A549 (cell line): Measurements from ENCODE around the gene ADCY7. TPM values are rescaled to one million over a fixed set of nuclear protein-coding genes. Genes with fewer than 3 reads are reported as not detected.

Experiments used
- ATAC-seq, 2 experiments: fragments of 200-7000 bp in 1 of 2; fragments of >200 bp in 1 of 2; cut with Nextera tagmentation in 1 of 2; cut with Tn5 transposase in 1 of 2; 3 replicates each; pipeline versions ENCODE4 v1.8.0 to v1.9.1; 2018 to 2020; ENCODE audit warnings: mild to moderate bottlenecking in 1 of 2, moderate library complexity in 1 of 2
- CTCF ChIA-PET: fragments of 300-600 bp; sonication (Branson Sonifier 250); formaldehyde crosslinking; extraction: SDS; loops from one replicate; lab custom pipeline; 2021; ENCODE audit warnings: antibody characterized with exemption, inconsistent platforms; lab: Yijun Ruan, JAX
- POLR2A ChIA-PET: fragments of 350-600 bp; formaldehyde crosslinking; extraction: SDS; loops from one replicate; lab custom pipeline; 2021; ENCODE audit warnings: antibody characterized with exemption, inconsistent platforms; lab: Yijun Ruan, JAX
- DNase-seq, 2 experiments: peaks; one replicate each; pipeline versions ENCODE4 v3.0.0 to v3.0.0-alpha.2; 2011 to 2016; ENCODE audit warnings: low read depth in 1 of 2, low spot score in 1 of 2
- FAIRE-seq: peaks from 2 replicates; lab custom pipeline; 2011; peaks lifted over from hg19 to GRCh38; lab: Jason Lieb, UNC
- H3K27ac ChIP-seq, 2 experiments: fragments of >200 bp; sonication (Bioruptor Twin); formaldehyde crosslinking; 3 replicates each; pipeline ENCODE4 v1.5.1; 2016 to 2017
- H3K4me1 ChIP-seq: fragments of >200 bp; sonication (Bioruptor Twin); formaldehyde crosslinking; 3 replicates; pipeline ENCODE4 v1.6.1; 2016
- H3K4me2 ChIP-seq: fragments of >200 bp; sonication (Bioruptor Twin); formaldehyde crosslinking; 3 replicates; pipeline ENCODE4 v1.6.1; 2016
- H3K4me3 ChIP-seq: fragments of >200 bp; sonication (Bioruptor Twin); formaldehyde crosslinking; 3 replicates; pipeline ENCODE4 v1.5.1; 2016
- H3K9me3 ChIP-seq: fragments of >200 bp; sonication (Bioruptor Twin); formaldehyde crosslinking; 3 replicates; pipeline ENCODE4 v1.6.1; 2016
- BHLHE40 ChIP-seq: IDR thresholded peaks from 2 replicates; pipeline ENCODE4 v1.6.1; 2012; ENCODE audit warnings: low read depth, low read length, inconsistent platforms
- CBX2 ChIP-seq: fragments of 200-600 bp; sonication (generic); IDR thresholded peaks from 2 replicates; pipeline ENCODE4 v1.6.1; 2016; ENCODE audit warnings: low read depth, mild to moderate bottlenecking, borderline replicate concordance
- E2F6 ChIP-seq: IDR thresholded peaks from 2 replicates; pipeline ENCODE4 v1.6.1; 2012; ENCODE audit warnings: low read depth, borderline replicate concordance
- EHMT2 ChIP-seq: fragments of 200-600 bp; sonication (generic); IDR thresholded peaks from 2 replicates; pipeline ENCODE4 v1.6.1; 2016; ENCODE audit warnings: antibody characterized with exemption, low read depth, mild to moderate bottlenecking, moderate library complexity
- ESRRA ChIP-seq: fragments of 150-350 bp; IDR thresholded peaks from 2 replicates; pipeline ENCODE4 v1.6.1; 2014; ENCODE audit warnings: mild to moderate bottlenecking, low read length, borderline replicate concordance
- FOSB ChIP-seq: fragments of 250-450 bp; sonication (Bioruptor Pico); IDR thresholded peaks from 2 replicates; pipeline ENCODE4 v1.5.0; 2020; ENCODE audit warnings: mild to moderate bottlenecking, moderate library complexity
- GATA3 ChIP-seq: IDR thresholded peaks from 2 replicates; pipeline ENCODE4 v1.6.1; 2012; ENCODE audit warnings: borderline replicate concordance
- HDAC2 ChIP-seq: fragments of 200-600 bp; sonication (generic); IDR thresholded peaks from 2 replicates; pipeline ENCODE4 v1.6.1; 2016
- HES2 ChIP-seq: fragments of >200 bp; sonication (Bioruptor Twin); formaldehyde crosslinking; IDR thresholded peaks from 2 replicates; pipeline ENCODE4 v1.6.1; 2016
- HOXB13 ChIP-seq: fragments of 250-450 bp; sonication (Bioruptor Pico); IDR thresholded peaks from 2 replicates; pipeline ENCODE4 v1.5.0; 2020; ENCODE audit warnings: low read depth, mild to moderate bottlenecking, moderate library complexity
- HOXB5 ChIP-seq: fragments of 250-450 bp; sonication (Bioruptor Pico); IDR thresholded peaks from 2 replicates; pipeline ENCODE4 v1.5.0; 2020; ENCODE audit warnings: mild to moderate bottlenecking, moderate library complexity
- JUNB ChIP-seq: fragments of >200 bp; sonication (Bioruptor Twin); formaldehyde crosslinking; IDR thresholded peaks from 2 replicates; pipeline ENCODE4 v1.6.1; 2016
- MAX ChIP-seq: IDR thresholded peaks from 2 replicates; pipeline ENCODE4 v1.6.1; 2012
- NFE2L2 ChIP-seq: fragments of 150-350 bp; conservative IDR thresholded peaks from 2 replicates; pipeline ENCODE4 v1.6.1; 2014; ENCODE audit warnings: low read length
- NR3C1 ChIP-seq: fragments of >200 bp; sonication (Bioruptor Twin); formaldehyde crosslinking; IDR thresholded peaks from 3 replicates; pipeline ENCODE4 v1.6.1; 2017
- PHF8 ChIP-seq: fragments of 200-600 bp; sonication (generic); IDR thresholded peaks from 2 replicates; pipeline ENCODE4 v1.6.1; 2016; ENCODE audit warnings: low read depth, mild to moderate bottlenecking, antibody characterized with exemption, moderate library complexity, borderline replicate concordance
- POLR2A ChIP-seq: IDR thresholded peaks from 2 replicates; pipeline ENCODE4 v1.6.1; 2012; ENCODE audit warnings: mild to moderate bottlenecking, low read length
- RAD21 ChIP-seq, 2 experiments: fragments of >200 bp in 1 of 2; sonication (Bioruptor Twin) in 1 of 2; formaldehyde crosslinking in 1 of 2; IDR thresholded peaks in 1 of 2; conservative IDR thresholded peaks in 1 of 2; 2 replicates in 1 of 2; 3 replicates in 1 of 2; pipeline ENCODE4 v1.6.1; 2012 to 2018; ENCODE audit warnings: inconsistent platforms in 1 of 2
- RARB ChIP-seq: fragments of 250-450 bp; sonication (Bioruptor Pico); IDR thresholded peaks from 2 replicates; pipeline ENCODE4 v1.8.0; 2021; ENCODE audit warnings: mild to moderate bottlenecking, moderate library complexity
- TFCP2L1 ChIP-seq: fragments of 250-450 bp; sonication (Bioruptor Pico); IDR thresholded peaks from 2 replicates; pipeline ENCODE4 v1.5.0; 2021; ENCODE audit warnings: mild to moderate bottlenecking
- TP53 ChIP-seq: fragments of 250-450 bp; sonication (Bioruptor Pico); IDR thresholded peaks from 2 replicates; pipeline ENCODE4 v1.5.0; 2021; ENCODE audit warnings: mild to moderate bottlenecking, moderate library complexity
- ZNF302 ChIP-seq: fragments of 250-450 bp; sonication (Bioruptor Pico); IDR thresholded peaks from 2 replicates; pipeline ENCODE4 v1.9.0; 2021; ENCODE audit warnings: inconsistent platforms, mild to moderate bottlenecking, moderate library complexity
- WGBS: methylation state at CpG from one replicate; pipeline ENCODE4 v1.1.6; 2017; ENCODE audit errors: missing lambda C conversion rate; 5-methylcytosine and 5-hydroxymethylcytosine counted together
- polyA plus RNA-seq, 4 experiments: library from polyadenylated mRNA; depleted of rRNA in 3 of 4; stranded (reverse); fragments of >200 nt; fragmentation: RNase III in 1 of 4; extraction: RNeasy Plus Mini Kit Qiagen cat#74134 plus additional on column Dnase treatment in 1 of 4; gene quantifications; 2 replicates in 3 of 4; 3 replicates in 1 of 4; pipeline ENCODE4 v1.2.3, GENCODE V29; 2011 to 2017

The ADCY7 gene
- polyA plus RNA-seq, 2 of the 4 experiments (the other 2 are of a cell fraction), result 10.5 to 18.7 TPM

GRCh38 chr16:50314665-50315064 lies 48.3 kb downstream of the ADCY7 start (continued):
- TF ChIP-seq EHMT2, result no peak
- no peak for TF ChIP-seq NFE2L2
- no peak for TF ChIP-seq TFCP2L1 (CRISPR knock-in tag)
- TF ChIP-seq FOSB (CRISPR knock-in tag), result no peak
- TF ChIP-seq NR3C1, result no peak
- no peak for TF ChIP-seq MAX
- no peak for TF ChIP-seq CBX2
- TF ChIP-seq HES2, result no peak

GRCh38 chr16:50315346-50315997 lies 49.1 kb downstream of the ADCY7 start:
- ChIA-PET CTCF (interaction anchor here (0.9 to 2.1 kb wide), 5 partner anchors 8 to 491 kb away, joined by 3 to 9 read pairs (median 3); no protein-coding TSS in a partner anchor), POLR2A (no interaction called here)
- DNase-seq, result no peak
- H3K4me1 ChIP-seq, result no peaks in the 10 kb centered on the region
- no peaks in the 10 kb centered on the region for H3K9me3 ChIP-seq
- WGBS, result 94% methylated on average over 15 of the region's 15 CpGs
- no peak overlapping the region for H3K27ac ChIP-seq
- H3K4me3 ChIP-seq, result no peak overlapping the region
- TF ChIP-seq ESRRA (no peak), HOXB13 (CRISPR knock-in tag) (no peak), POLR2A (no peak), FOSB (CRISPR knock-in tag) (no peak), HDAC2 (no peak), HOXB5 (CRISPR knock-in tag) (no peak), JUNB (no peak), TP53 (CRISPR knock-in tag) (no peak), GATA3 (no peak), BHLHE40 (no peak), EHMT2 (no peak), PHF8 (no peak), TFCP2L1 (CRISPR knock-in tag) (no peak), RARB (CRISPR knock-in tag) (no peak), ZNF302 (CRISPR knock-in tag) (no peak), RAD21 (conservative IDR thresholded peaks at IDR 0.05 in 1 of 2, IDR thresholded peaks at IDR 0.05 in 1 of 2) (no peak), NR3C1 (no peak)
- H3K4me2 ChIP-seq, result no peak overlapping the region
- no peak for ATAC-seq
- no peak for FAIRE-seq

- no peaks in the 10 kb centered on the region for H3K4me1 ChIP-seq
- no peak overlapping the region for H3K4me2 ChIP-seq
- no peak for ATAC-seq
- POLR2A ChIA-PET, result no interaction called here
- CTCF ChIA-PET, result interaction anchor here (0.9 to 1.9 kb wide), 5 partner anchors 8 to 490 kb away, joined by 3 to 9 read pairs (median 3); no protein-coding TSS in a partner anchor
- 93% methylated on average over 11 of the region's 12 CpGs for WGBS
- H3K9me3 ChIP-seq, result no peaks in the 10 kb centered on the region
- H3K27ac ChIP-seq, result no peak overlapping the region
- no peak overlapping the region for H3K4me3 ChIP-seq
- no peak for DNase-seq
- TF ChIP-seq RAD21 (conservative IDR thresholded peaks at IDR 0.05 in 1 of 2, IDR thresholded peaks at IDR 0.05 in 1 of 2) (no peak), TFCP2L1 (CRISPR knock-in tag) (no peak), E2F6 (no peak), NR3C1 (no peak), RARB (CRISPR knock-in tag) (no peak)
- TF ChIP-seq, all 56 proteins: peak for 0
- no peak for FAIRE-seq
Observed at GRCh38 chr16:50316102-50316847, 49.9 kb downstream of the ADCY7 start.
